ENCODE results near the gene USP21. TPM values are rescaled to one million over a fixed set of nuclear protein-coding genes. Genes with fewer than 3 reads are reported as not detected.

USP21 gene
- polyA plus RNA-seq, 3 donors = 11.0 to 42.8 (median 11.3) TPM

DNA sequence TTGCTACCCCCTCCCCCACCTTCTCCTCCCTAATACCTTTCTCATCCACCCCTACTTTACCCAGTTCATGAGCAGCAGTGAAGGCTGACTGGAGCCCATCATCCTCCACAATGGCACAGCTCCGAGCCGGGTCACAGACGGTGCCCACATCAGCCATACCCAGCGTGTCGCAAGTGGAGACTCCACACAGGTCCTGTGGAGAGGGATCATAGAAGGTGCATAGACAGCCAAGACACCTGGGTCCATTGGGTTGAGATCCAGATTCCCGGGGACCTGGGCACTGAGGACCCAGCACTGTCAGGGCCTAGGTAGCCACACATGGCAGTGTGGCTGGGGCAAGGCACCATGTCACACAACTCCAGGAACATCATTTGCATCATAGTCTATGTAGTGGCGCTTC is 36.8 kb downstream of the USP21 start:
- no peaks in the 10 kb centered on the region for H3K79me2 ChIP-seq (ENCODE audit: insufficient read depth, low read length)
- no peak for DNase-seq
- Mint-ChIP-seq H3K9me3 (no peaks in the 10 kb centered on the region), H3K36me3 (no peaks in the 10 kb centered on the region), H3K27ac (peak overlapping the region in 3 of 7 donors; percentile 50 to 63 (median 59)), H3K4me1 (peaks cover 64% of the 10 kb centered on the region), H3K27me3 (ENCODE audit: low read depth in 3 of 3) (peaks cover 0 to 2% (median 1%) of the 10 kb centered on the region in 3 donors), H3K4me3 (no peak overlapping the region)
- no peaks in the 10 kb centered on the region for H3K36me3 ChIP-seq (replicated peaks in 1 of 2; ENCODE audit: control insufficient read depth in 1 of 2, insufficient read depth in 2 of 2, low read length in 2 of 2)
- H2AFZ ChIP-seq (ENCODE audit: insufficient read depth, low read depth, low read length, poor library complexity, severe bottlenecking) = no peak overlapping the region
- 100% methylated on average over 4 of the region's 7 CpGs for WGBS (ENCODE audit: insufficient coverage)
- peaks cover 52 to 57% of the 10 kb centered on the region in 2 donors for H3K4me1 ChIP-seq (ENCODE audit: control insufficient read depth in 1 of 2, insufficient read depth in 2 of 2, low read length in 2 of 2)
- intact Hi-C loops (cut with micrococcal nuclease) = no loop called here
- no peak overlapping the region for H3K4me2 ChIP-seq (replicated peaks; ENCODE audit: extremely low read depth, low read length, poor library complexity, severe bottlenecking)
- TF ChIP-seq, protein P1, sequence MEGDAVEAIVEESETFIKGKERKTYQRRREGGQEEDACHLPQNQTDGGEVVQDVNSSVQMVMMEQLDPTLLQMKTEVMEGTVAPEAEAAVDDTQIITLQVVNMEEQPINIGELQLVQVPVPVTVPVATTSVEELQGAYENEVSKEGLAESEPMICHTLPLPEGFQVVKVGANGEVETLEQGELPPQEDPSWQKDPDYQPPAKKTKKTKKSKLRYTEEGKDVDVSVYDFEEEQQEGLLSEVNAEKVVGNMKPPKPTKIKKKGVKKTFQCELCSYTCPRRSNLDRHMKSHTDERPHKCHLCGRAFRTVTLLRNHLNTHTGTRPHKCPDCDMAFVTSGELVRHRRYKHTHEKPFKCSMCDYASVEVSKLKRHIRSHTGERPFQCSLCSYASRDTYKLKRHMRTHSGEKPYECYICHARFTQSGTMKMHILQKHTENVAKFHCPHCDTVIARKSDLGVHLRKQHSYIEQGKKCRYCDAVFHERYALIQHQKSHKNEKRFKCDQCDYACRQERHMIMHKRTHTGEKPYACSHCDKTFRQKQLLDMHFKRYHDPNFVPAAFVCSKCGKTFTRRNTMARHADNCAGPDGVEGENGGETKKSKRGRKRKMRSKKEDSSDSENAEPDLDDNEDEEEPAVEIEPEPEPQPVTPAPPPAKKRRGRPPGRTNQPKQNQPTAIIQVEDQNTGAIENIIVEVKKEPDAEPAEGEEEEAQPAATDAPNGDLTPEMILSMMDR (IDR thresholded peaks at IDR 0.05) = no peak
- no peaks in the 10 kb centered on the region for H4K20me1 ChIP-seq (ENCODE audit: insufficient read depth, low read length)
- H3K27me3 ChIP-seq (ENCODE audit: control insufficient read depth in 2 of 2, insufficient read depth in 2 of 2, low read length in 2 of 2) = no peaks in the 10 kb centered on the region
- H3K9ac ChIP-seq (ENCODE audit: insufficient read depth, low read length, poor library complexity, severe bottlenecking) = no peak overlapping the region
- H3K4me3 ChIP-seq (replicated peaks in 1 of 3; ENCODE audit: low read depth in 2 of 3, low read length in 3 of 3) = no peak overlapping the region
- H3K27ac ChIP-seq (ENCODE audit: low read depth in 1 of 2, low read length in 2 of 2) = no peak overlapping the region
- no peaks in the 10 kb centered on the region for H3K9me3 ChIP-seq (replicated peaks in 1 of 2; ENCODE audit: control insufficient read depth in 1 of 2, insufficient read depth in 1 of 2, low read length in 2 of 2)

DNA sequence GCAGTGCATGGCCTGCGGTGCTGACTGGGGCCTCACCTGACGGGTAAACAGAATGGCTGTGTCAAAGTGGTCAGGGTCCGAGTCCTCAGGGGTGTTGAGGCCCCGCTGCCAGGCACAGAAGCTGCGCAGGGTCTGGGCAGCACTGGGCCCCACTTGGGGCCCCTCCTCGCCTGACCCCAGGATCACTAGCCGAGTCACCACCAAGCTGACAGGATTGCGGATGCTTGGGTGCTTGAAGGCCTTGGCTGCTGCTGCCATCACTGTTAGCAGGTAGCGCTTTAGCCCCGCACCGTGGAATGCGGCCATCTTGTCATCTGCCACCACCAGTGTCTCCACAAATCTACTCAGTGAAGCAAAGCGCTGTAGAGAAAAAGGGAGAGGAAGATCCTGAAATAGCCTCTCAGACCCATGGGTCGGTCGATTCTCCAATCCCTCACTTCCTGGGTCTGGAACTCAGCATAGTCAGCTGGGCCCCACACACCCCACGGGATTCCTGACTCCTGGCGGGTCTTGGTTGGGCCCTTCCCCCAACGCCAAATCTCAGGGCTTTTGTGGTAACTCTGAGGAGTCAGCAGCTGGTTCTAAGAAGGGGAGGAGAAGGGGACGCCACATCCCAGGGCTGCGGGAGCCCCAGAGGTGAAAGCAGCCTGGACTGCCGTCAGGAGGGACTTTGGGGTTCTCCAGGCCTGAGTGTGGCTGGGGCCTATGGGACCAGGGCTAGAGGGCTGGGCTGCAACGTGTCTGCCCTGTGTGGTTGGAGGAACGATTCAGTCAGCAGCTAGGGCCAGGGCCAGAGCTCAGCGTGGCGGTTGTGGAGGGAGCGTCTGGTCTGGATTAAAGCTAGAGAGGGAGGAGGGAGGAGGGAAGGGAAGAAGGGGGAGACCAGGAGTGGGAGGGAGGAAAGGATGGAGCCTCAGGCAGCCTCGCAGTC is 37.5 kb downstream of the USP21 start:
- no peak for DNase-seq
- H3K4me2 ChIP-seq (replicated peaks; ENCODE audit: extremely low read depth, low read length, poor library complexity, severe bottlenecking) = no peak overlapping the region
- no peaks in the 10 kb centered on the region for H4K20me1 ChIP-seq (ENCODE audit: insufficient read depth, low read length)
- no peak overlapping the region for H3K9ac ChIP-seq (ENCODE audit: insufficient read depth, low read length, poor library complexity, severe bottlenecking)
- Mint-ChIP-seq H3K27ac (peak overlapping the region in 1 of 7 donors; percentile 59), H3K9me3 (no peaks in the 10 kb centered on the region), H3K4me3 (no peak overlapping the region), H3K27me3 (ENCODE audit: low read depth in 3 of 3) (peaks cover 0 to 2% (median 1%) of the 10 kb centered on the region in 3 donors), H3K4me1 (peaks cover 66% of the 10 kb centered on the region), H3K36me3 (no peaks in the 10 kb centered on the region)
- H3K36me3 ChIP-seq (replicated peaks in 1 of 2; ENCODE audit: control insufficient read depth in 1 of 2, insufficient read depth in 2 of 2, low read length in 2 of 2) = no peaks in the 10 kb centered on the region
- no peak overlapping the region for H3K4me3 ChIP-seq (replicated peaks in 1 of 3; ENCODE audit: low read depth in 2 of 3, low read length in 3 of 3)
- no peak overlapping the region for H2AFZ ChIP-seq (ENCODE audit: insufficient read depth, low read depth, low read length, poor library complexity, severe bottlenecking)
- no peaks in the 10 kb centered on the region for H3K27me3 ChIP-seq (ENCODE audit: control insufficient read depth in 2 of 2, insufficient read depth in 2 of 2, low read length in 2 of 2)
- no peaks in the 10 kb centered on the region for H3K79me2 ChIP-seq (ENCODE audit: insufficient read depth, low read length)
- H3K27ac ChIP-seq (ENCODE audit: low read depth in 1 of 2, low read length in 2 of 2) = no peak overlapping the region
- H3K4me1 ChIP-seq (ENCODE audit: control insufficient read depth in 1 of 2, insufficient read depth in 2 of 2, low read length in 2 of 2) = peaks cover 59 to 64% of the 10 kb centered on the region in 2 donors
- intact Hi-C loops (cut with micrococcal nuclease) = no loop called here
- H3K9me3 ChIP-seq (replicated peaks in 1 of 2; ENCODE audit: control insufficient read depth in 1 of 2, insufficient read depth in 1 of 2, low read length in 2 of 2) = no peaks in the 10 kb centered on the region
- TF ChIP-seq, protein P1 (IDR thresholded peaks at IDR 0.05) = no peak
- WGBS (ENCODE audit: insufficient coverage) = 90% methylated on average over 15 of the region's 27 CpGs

Data from CD14-positive monocyte (primary cell).